K562 (cell line): ENCODE data around the gene TTLL10. TPM values are rescaled to one million over a fixed set of nuclear protein-coding genes. Genes with fewer than 3 reads are reported as not detected.

ENCODE experiments used
- CBX1 ChIP-seq: sonication (generic); IDR thresholded peaks from 2 replicates; pipeline ENCODE4 v1.6.1; 2016; ENCODE audit warnings: antibody characterized with exemption, low read depth, mild to moderate bottlenecking
- CUX1 ChIP-seq: fragments of 200-800 bp; sonication (Bioruptor generic); IDR thresholded peaks from 2 replicates; pipeline ENCODE4 v1.6.1; 2016; ENCODE audit warnings: missing genetic modification characterization, missing compliant biosample characterization
- E4F1 ChIP-seq: fragments of 250-450 bp; sonication (Bioruptor Pico); IDR thresholded peaks from 2 replicates; pipeline ENCODE4 v1.5.0; 2021; ENCODE audit warnings: mild to moderate bottlenecking, borderline replicate concordance
- ELF1 ChIP-seq: fragments of 200-800 bp; sonication (Bioruptor generic); IDR thresholded peaks from 2 replicates; pipeline ENCODE4 v1.6.1; 2016; ENCODE audit warnings: missing genetic modification characterization, missing compliant biosample characterization
- MLLT1 ChIP-seq, 2 experiments: fragments of 450-650 bp; IDR thresholded peaks; 2 replicates each; pipeline ENCODE4 v1.6.1; 2016
- NR1H2 ChIP-seq: sonication (generic); formaldehyde crosslinking; IDR thresholded peaks from 2 replicates; pipeline ENCODE4 v1.4.0; 2020; ENCODE audit warnings: mild to moderate bottlenecking, missing genetic modification reagents
- POLR3A ChIP-seq: IDR thresholded peaks from 2 replicates; pipeline ENCODE4 v1.6.1; 2011; ENCODE audit warnings: borderline replicate concordance, mild to moderate bottlenecking, moderate library complexity; ENCODE audit not compliant: insufficient read length, insufficient read depth; ENCODE audit errors: extremely low read depth
- PTTG1 ChIP-seq: fragments of 450-650 bp; IDR thresholded peaks from 2 replicates; pipeline ENCODE4 v1.6.1; 2016; ENCODE audit warnings: low read depth, mild to moderate bottlenecking, missing genetic modification characterization, missing compliant biosample characterization
- RFX1 ChIP-seq: fragments of 450-650 bp; IDR thresholded peaks from 2 replicates; pipeline ENCODE4 v1.6.1; 2016; ENCODE audit warnings: mild to moderate bottlenecking, moderate library complexity
- SMAD2 ChIP-seq: fragments of 150-350 bp; IDR thresholded peaks from 2 replicates; pipeline ENCODE4 v1.6.1; 2014; ENCODE audit warnings: low read depth, mild to moderate bottlenecking, low read length
- SMARCA4 ChIP-seq: fragments of 450-650 bp; IDR thresholded peaks from 2 replicates; pipeline ENCODE4 v1.6.1; 2016
- STAT5A ChIP-seq: IDR thresholded peaks from 2 replicates; pipeline ENCODE4 v1.6.1; 2012; ENCODE audit warnings: low read length, inconsistent platforms, borderline replicate concordance
- TAL1 ChIP-seq: fragments of 450-650 bp; IDR thresholded peaks from 2 replicates; pipeline ENCODE4 v1.6.1; 2016; ENCODE audit warnings: mild to moderate bottlenecking
- ZFP30 ChIP-seq: fragments of 250-450 bp; sonication (Bioruptor Pico); IDR thresholded peaks from 2 replicates; pipeline ENCODE4 v1.8.0; 2022; ENCODE audit warnings: moderate library complexity, mild to moderate bottlenecking, inconsistent platforms, borderline replicate concordance
- polyA plus RNA-seq, 8 experiments: library from polyadenylated mRNA; depleted of rRNA in 4 of 8; stranded (reverse) in 5 of 8; unstranded in 3 of 8; fragments of >200 nt; fragmentation: Nextera tagmentation in 2 of 8; fragmentation: Illumina TruSeq in 1 of 8; extraction: Ambion mirVana in 2 of 8; extraction: Trizol in 1 of 8; gene quantifications; 2 replicates each; pipeline versions ENCODE4 v1.2.1 to v1.2.3, GENCODE V29; 2011 to 2014; ENCODE audit warnings: inconsistent platforms in 1 of 8, missing spikeins in 1 of 8
- total RNA-seq, 7 experiments: library from RNA; depleted of rRNA in 6 of 7; stranded (reverse); fragments of >200 nt in 6 of 7; fragmentation: Illumina TruSeq in 2 of 7; extraction: Trizol in 2 of 7; gene quantifications; 2 replicates each; pipeline versions ENCODE4 v1.2.1 to v1.2.3, GENCODE V29; 2011 to 2021; ENCODE audit warnings: low replicate concordance in 1 of 7
- TF ChIP-seq, protein P1 (sequence below): fragments of 250-450 bp; sonication (Bioruptor Pico); IDR thresholded peaks from 2 replicates; pipeline ENCODE4 v1.9.0; 2021; ENCODE audit warnings: mild to moderate bottlenecking
- TF ChIP-seq, protein P2 (sequence below): sonication (generic); formaldehyde crosslinking; IDR thresholded peaks from 2 replicates; pipeline ENCODE4 v1.8.1; 2023; ENCODE audit warnings: mild to moderate bottlenecking, missing genetic modification reagents, moderate library complexity

Gene TTLL10
- total and polyA plus RNA-seq, 9 of the 15 experiments (the other 6 are each of a cell fraction or from before 2014, with no cell fraction given): not detected

GRCh38 chr1:1222575-1223225 lies 49.0 kb downstream of the TTLL10 start (continued):
- no peak for TF ChIP-seq E4F1 (CRISPR knock-in tag)
- TF ChIP-seq STAT5A: peak; percentile 61; the same call in 1 of the 2 replicates
- TF ChIP-seq RFX1: no peak
- no peak for TF ChIP-seq TAL1
- TF ChIP-seq, protein P1, sequence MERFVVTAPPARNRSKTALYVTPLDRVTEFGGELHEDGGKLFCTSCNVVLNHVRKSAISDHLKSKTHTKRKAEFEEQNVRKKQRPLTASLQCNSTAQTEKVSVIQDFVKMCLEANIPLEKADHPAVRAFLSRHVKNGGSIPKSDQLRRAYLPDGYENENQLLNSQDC (CRISPR knock-in tag): no peak
- TF ChIP-seq POLR3A: no peak
- TF ChIP-seq MLLT1 (IDR thresholded peaks at IDR 0.05): 0 out of 4 replicates have a peak, but pooled peaks of 1 of the 2 experiments have one; percentile 44
- TF ChIP-seq SMAD2: no peak
- TF ChIP-seq SMARCA4: no peak
- TF ChIP-seq CUX1 (CRISPR knock-in tag): no peak
- TF ChIP-seq PTTG1 (tag): no peak
- TF ChIP-seq ELF1 (tag): no peak
- TF ChIP-seq CBX1: no peak
- no peak for TF ChIP-seq NR1H2
- TF ChIP-seq ZFP30 (CRISPR knock-in tag): no peak
- TF ChIP-seq, protein P2, sequence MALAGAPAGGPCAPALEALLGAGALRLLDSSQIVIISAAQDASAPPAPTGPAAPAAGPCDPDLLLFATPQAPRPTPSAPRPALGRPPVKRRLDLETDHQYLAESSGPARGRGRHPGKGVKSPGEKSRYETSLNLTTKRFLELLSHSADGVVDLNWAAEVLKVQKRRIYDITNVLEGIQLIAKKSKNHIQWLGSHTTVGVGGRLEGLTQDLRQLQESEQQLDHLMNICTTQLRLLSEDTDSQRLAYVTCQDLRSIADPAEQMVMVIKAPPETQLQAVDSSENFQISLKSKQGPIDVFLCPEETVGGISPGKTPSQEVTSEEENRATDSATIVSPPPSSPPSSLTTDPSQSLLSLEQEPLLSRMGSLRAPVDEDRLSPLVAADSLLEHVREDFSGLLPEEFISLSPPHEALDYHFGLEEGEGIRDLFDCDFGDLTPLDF (CRISPR knock-in tag): no peak
